GM10248 (cell line): ENCODE measurements around the gene RNF39.
"Not testable (repeated sequence)": the region's sequence is repeated elsewhere in the genome, so short reads cannot be mapped to it uniquely, and the experiment has no call there.

Source experiments
- CTCF ChIA-PET: fragments of 300-600 bp; sonication (Branson Sonifier 250); formaldehyde crosslinking; extraction: SDS; loops from one replicate; lab custom pipeline; 2021; ENCODE audit warnings: antibody characterized with exemption; lab: Yijun Ruan, JAX
- POLR2A ChIA-PET: fragments of 350-650 bp; sonication (Branson Sonifier 250); formaldehyde crosslinking; extraction: SDS; loops from one replicate; lab custom pipeline; 2020; ENCODE audit warnings: antibody characterized with exemption; lab: Yijun Ruan, JAX
- DNase-seq: peaks from one replicate; pipeline ENCODE4 v3.0.0; 2012; ENCODE audit errors: extremely low spot score
- TF ChIP-seq, protein P1 (sequence below): IDR thresholded peaks from 2 replicates; pipeline ENCODE4 v1.5.1; 2012; ENCODE audit warnings: mild to moderate bottlenecking, low read depth; ENCODE audit errors: extremely low read depth, missing control alignments, control extremely low read depth

Gene RNF39, protein sequence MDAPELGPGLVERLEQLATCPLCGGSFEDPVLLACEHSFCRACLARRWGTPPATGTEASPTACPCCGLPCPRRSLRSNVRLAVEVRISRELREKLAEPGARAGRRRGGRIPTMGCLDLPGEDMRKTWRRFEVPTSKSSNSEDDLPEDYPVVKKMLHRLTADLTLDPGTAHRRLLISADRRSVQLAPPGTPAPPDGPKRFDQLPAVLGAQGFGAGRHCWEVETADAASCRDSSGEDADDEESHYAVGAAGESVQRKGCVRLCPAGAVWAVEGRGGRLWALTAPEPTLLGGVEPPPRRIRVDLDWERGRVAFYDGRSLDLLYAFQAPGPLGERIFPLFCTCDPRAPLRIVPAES

DNA sequence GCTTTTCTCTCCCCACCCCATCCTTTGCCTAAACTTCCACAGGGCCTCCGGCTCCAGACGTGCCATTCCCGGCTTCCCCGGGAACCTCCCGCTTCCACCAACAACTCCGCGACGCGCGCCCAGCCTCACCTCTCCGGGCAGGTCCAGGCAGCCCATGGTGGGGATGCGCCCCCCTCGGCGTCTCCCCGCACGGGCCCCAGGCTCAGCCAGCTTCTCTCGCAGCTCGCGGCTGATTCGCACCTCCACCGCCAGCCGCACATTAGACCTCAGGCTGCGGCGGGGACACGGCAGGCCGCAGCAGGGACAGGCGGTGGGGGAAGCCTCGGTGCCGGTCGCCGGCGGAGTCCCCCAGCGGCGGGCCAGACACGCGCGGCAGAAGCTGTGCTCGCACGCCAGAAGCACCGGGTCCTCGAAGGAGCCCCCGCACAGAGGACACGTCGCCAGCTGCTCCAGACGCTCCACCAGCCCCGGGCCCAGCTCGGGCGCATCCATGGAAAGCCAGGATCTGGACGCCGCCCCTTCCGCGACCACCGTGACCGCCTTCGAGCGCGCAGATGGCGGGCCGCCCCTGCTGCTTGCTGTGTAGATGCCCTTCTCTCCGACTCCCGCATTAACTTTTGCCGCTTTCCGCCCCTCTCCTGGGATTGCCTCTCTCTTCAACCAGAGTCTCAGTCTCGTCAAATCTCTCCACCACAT is at the start of gene RNF39:
Gene RNF39, minus strand, starts transcription at position 676 of the 696 bp plus-strand sequence. Its CDS starts 184 bp downstream, at position 492.
- CTCF ChIA-PET = interaction anchor here (2.3 kb wide), 1 partner anchor 26 kb away, joined by 7 read pairs; no protein-coding TSS in a partner anchor
- POLR2A ChIA-PET = interaction anchor here (0.8 kb wide), 1 partner anchor 28 kb away, joined by 3 read pairs; no protein-coding TSS in a partner anchor
- TF ChIP-seq, protein P1, sequence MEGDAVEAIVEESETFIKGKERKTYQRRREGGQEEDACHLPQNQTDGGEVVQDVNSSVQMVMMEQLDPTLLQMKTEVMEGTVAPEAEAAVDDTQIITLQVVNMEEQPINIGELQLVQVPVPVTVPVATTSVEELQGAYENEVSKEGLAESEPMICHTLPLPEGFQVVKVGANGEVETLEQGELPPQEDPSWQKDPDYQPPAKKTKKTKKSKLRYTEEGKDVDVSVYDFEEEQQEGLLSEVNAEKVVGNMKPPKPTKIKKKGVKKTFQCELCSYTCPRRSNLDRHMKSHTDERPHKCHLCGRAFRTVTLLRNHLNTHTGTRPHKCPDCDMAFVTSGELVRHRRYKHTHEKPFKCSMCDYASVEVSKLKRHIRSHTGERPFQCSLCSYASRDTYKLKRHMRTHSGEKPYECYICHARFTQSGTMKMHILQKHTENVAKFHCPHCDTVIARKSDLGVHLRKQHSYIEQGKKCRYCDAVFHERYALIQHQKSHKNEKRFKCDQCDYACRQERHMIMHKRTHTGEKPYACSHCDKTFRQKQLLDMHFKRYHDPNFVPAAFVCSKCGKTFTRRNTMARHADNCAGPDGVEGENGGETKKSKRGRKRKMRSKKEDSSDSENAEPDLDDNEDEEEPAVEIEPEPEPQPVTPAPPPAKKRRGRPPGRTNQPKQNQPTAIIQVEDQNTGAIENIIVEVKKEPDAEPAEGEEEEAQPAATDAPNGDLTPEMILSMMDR = no peak
- peak; percentile 14 for DNase-seq

DNA sequence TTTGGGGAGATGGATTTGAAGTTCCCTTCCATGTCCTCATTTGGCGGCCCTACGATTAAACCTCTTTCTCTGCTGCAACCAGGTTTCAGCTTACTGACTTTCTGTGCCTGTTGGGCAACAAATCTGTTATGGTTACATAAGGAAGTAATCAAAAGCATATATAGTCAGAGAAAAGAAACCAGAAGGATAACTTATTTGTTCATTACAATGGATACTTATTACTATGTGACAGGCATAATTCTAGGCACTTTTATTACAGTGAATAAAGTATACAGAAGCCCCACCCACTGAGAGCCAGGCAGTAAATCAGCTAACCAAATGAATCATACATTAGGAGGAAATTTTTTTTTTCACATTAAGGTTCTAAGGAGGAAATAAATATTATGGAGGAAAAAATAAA is 46.9 kb upstream of the RNF39 start:
- ChIA-PET CTCF (interaction anchor here (1.2 to 3.1 kb wide), 4 partner anchors 10 to 45 kb away, joined by 3 to 23 read pairs (median 6); no protein-coding TSS in a partner anchor), POLR2A (no interaction called here)
- no peak for DNase-seq
- TF ChIP-seq, protein P1 = no peak

- ChIA-PET POLR2A (no interaction called here), CTCF (interaction anchor here (1.2 to 3.1 kb wide), 4 partner anchors 11 to 46 kb away, joined by 3 to 23 read pairs (median 6); no protein-coding TSS in a partner anchor)
- TF ChIP-seq, protein P1 = no peak
- DNase-seq = no peak
These were observed 46.1 kb upstream of the RNF39 start for GRCh38 chr6:30121446-30122366.

- CTCF ChIA-PET = interaction anchor here (0.9 to 1.2 kb wide), 2 partner anchors 13 to 15 kb away, joined by 3 to 4 read pairs; no protein-coding TSS in a partner anchor
- DNase-seq, POLR2A ChIA-PET: not testable (repeated sequence)
These were observed 43.1 kb upstream of the RNF39 start for GRCh38 chr6:30118691-30119090.

GRCh38 chr6:30116724-30117123 is 41.2 kb upstream of the RNF39 start:
- CTCF ChIA-PET = interaction anchor here (1.4 to 2.7 kb wide), 3 partner anchors 10 to 15 kb away, joined by 4 to 16 read pairs (median 8); no protein-coding TSS in a partner anchor
- no peak for DNase-seq
- POLR2A ChIA-PET = no interaction called here

DNA sequence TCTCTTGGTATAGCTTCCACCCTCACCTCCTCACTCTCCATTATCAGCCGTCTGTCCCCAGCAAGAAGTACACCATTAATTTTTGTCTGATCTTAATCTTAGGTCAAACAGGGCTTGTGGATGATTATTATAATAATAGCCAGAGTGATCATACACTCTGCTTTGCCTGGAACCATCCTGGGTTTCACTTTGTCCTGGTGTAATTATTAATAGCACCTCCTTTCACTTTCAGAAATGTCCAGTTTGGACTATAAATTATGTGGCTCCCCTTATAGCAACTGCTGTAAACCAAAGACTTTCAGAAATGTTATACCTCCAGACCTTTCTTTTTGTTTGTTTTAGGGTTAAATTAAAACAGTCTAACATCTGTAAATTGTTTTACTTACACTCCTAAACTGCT is 38.3 kb upstream of the RNF39 start:
- no peak for DNase-seq
- POLR2A ChIA-PET = no interaction called here
- CTCF ChIA-PET = interaction anchor here (1.0 to 4.0 kb wide), 4 partner anchors 9 to 17 kb away, joined by 4 to 31 read pairs (median 14); no protein-coding TSS in a partner anchor
- TF ChIP-seq, protein P1 = no peak

More at GRCh38 chr6:30116724-30117123, 41.2 kb upstream of the RNF39 start:
- TF ChIP-seq, protein P1 = no peak
